ENCODE results near the gene OBP2B.
"Not testable (repeated sequence)": the region's sequence is repeated elsewhere in the genome, so short reads cannot be mapped to it uniquely, and the experiment has no call there.

The OBP2B gene

DNA sequence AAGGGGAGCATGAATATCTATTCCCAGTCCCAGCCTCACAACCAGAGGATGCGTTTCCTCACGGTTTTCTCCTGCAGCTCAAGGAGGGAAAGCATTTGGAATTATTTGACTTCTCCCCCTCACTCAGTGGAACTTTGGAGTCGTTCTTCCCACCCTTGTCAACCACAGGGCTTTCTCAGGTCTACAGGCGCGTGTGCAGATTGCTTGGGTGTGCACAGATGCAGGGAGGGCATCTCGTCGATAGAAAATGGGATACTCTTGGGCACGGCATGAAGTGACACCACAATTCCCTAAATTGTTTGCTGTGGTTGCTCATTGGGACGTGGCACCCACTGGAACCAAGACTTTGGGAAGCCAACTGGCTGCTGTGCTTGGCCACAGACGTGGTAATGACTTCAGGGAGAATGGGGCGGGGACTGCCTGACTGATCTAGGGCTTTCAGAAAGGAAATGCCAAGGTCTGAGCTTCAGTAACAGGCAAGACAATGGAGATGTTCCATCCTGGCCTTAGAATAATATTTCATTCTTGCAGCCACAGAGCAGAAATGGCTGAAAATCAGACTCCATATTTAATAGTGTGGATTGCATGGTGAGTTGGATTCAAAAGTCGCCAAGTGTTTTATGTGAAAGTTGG, 12.2 kb upstream of the OBP2B start:
- no peak for ATAC-seq

DNA sequence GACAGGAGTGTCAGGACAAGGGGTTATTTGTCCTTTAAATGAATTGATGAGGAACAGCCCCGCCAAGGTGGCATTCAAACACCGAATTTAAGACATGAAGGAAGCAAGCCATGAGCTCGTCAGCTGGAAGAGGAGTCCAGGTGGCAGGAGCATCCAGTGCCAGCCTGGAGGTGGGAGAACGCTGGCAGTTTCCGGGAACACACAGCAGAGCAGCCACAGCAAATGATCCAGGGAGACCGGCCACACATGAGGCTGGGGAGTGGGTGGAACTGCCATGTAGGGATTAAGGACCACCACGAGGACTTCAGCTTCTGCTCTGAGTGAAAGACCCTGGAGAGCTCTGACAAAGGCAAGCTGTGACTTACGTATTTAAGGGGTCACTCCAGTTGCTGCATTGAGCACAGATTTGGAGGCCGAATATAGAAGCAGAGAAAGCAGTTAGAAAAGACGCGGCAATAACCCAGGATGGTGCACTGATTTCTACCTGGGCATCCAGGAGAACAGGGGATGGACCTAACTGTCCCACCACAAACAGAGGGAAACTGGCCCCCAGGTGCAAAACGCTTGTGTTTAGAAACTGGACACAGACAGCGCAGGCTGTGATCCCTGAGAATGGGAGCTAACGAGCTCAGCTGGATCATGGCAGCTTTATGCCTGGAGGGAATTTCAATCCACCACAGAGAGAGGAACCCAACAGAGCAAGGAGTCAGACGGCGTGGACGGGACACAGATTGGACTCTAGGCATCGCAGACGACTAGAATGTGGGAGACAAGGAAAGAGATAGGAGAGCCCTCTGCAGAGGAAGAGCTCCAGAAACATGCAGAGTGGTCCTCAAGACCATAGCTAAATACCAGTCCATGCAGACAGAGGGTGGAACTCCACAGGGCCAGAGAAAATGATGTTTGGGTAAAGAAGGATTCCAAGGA, 9.3 kb upstream of the OBP2B start:
- not testable (repeated sequence) for DNase-seq, ATAC-seq

More for the DNA sequence above, 12.2 kb upstream of the OBP2B start:
- no peak for DNase-seq

DNA sequence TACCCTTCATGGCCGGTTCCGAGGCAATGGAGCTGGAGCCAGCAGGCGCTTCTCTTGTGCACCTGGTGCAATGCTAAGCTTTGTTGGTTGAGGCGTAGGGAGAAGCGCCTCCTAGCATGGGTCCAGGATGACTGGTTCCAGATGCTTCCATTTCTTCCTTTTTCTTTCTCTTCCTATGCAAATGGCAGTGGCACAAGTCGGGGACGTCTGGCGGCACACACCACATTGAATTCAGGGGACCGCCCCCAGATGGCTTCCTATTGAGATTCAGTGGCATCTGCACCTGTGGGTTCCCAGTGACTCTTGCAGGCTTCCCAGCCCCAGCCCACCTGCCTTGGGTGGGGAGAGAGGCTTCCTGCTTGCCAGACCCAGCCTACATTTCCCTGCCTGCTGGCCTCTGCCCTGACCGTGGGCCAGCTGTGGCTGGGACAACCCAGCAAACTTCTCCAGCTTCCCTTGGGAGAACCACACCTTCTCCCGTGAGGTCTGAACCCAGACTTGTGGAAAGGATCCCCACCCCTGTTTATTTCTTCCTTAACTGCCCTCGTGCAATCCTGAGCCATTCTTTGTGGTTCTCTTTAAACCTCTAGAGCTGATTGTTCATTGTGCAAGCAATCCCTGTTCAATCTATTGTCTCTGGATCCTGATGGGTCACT, 8.4 kb upstream of the OBP2B start:
- not testable (repeated sequence) for ATAC-seq, DNase-seq

DNA sequence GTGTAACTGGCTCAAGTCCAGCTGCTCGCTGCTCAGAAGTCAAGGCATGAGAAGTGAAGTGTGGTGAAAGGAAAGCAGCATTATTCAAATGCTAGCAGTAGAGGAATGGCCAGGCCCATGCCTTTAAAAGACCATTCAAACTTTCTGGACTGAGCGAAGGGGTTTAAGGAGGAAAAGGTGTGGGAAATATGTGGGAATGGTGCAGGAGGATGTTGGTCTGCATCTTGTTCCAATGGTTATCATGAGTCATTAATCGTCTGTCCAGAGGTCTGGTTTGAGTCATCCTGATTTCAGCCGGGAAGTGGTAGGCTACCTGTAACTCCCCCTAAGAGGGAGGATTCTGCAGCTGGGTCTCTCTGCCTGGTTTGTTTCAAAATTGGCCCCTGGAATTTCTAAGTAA, 5.2 kb upstream of the OBP2B start:
- ATAC-seq, DNase-seq: not testable (repeated sequence)

DNA sequence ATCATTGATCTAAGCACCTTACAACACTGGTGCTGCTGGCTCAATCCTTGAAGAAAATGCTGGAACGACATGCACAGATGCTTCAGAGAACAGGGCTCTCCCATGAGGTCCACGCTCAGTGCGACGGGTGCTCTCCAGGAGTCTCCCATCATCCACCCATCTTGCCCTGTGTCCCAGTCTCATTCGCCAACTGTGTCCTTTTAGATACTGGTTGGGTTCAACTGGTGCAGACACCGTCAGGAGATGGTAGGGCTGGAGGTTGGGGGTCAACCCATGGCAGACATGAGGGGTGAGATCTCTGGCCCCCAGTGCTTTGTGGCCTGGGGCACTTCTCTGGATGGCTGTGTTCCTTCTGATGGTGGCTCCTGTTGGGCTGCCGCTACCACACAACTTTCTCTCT, 1.6 kb upstream of the OBP2B start:
- DNase-seq, result no peak
- no peak for ATAC-seq

DNA sequence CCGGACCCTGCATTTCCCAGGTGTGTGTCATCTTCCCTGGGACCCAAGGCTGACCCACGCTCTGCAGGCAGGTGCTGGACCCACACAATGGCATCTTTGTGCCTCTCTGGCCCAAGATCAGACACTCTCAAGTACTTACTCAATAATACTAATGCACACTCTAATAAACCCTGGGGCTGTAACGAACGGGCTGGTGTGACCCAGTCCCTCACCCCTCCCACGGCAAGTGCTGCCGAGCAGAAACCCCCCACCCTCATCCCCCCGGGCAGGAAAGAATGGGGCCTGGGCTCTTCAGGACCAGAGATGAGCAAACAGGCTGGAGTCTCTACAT, 1.1 kb upstream of the OBP2B start:
- DNase-seq, result no peak

DNA sequence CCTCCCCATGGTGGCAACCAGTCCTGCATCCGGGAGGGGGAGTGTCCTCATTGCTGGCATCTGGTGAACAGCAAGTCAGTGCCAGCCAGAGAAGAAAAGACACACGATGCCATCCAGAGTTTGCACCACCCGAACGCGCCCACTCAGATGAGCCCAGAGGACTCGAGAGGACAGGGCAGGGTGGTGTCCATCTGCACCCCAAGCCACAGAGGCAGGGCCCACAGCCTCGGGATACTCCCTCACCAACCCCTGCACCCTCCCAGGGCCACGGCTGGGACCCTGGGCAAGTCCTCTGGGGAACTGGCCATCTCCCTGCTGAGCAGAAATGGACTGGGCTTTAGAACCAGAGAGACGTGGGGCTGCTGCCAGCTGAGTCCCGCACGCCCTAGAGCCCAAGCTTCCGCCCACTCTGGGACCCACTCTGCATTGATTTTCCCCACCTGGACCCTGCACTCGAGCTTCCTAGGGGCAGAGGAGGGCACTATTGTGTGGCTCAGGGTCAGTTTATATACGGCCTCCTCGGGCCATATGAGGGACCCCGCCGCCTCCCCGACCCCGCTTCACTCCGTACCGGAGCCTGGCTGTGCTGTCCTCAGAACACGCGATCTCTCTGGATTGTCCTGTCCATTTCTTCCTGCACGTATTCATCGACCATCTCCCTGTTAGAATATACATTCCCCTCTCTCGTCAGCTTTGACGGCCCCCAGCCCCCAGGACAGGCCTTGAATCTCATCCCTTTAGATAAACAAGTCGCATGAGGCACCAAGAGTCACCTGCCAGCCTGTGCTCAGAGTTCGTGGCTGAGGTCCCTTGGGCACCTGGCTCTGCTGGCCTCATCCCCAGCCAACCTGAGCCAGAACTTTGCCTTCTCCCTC, 514 bp upstream of the OBP2B start:
- not testable (repeated sequence) for ATAC-seq, DNase-seq

More for the DNA sequence above, 1.1 kb upstream of the OBP2B start:
- no peak for ATAC-seq

DNA sequence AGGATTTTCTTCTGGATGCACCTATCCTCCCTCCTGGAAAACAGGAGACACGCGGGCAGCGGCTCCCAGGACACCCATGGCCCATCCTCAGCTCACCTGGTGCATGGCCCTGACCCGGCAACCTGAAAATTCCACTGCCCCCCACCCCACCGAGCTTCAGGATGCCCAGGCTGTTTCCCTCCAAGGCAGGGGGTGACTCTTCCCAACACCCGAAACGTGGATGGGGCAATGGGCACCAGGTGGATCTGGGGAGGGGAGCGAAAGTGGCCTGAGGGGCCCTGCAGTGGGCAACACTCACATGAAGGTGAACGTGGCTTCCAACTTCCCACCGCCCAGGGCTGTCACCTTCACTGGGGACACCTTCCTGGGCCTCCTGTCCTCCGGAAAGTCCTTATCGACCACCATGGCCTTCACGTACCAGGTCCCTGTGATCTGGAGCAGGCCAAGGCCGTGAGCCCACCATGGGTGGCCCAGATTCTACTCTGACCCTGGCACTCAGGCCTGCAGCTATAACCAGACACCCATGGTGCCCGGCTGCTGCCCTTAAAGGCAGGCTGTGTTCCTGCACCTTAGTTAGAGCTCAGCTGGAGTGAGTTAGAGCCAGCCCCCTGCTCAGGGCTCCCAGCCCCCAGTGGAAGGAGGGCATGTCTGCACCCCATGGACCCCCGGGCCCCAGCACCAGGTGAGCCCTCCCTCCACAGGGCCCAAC, 725 bp downstream of the OBP2B start:
- ATAC-seq, DNase-seq: not testable (repeated sequence)

DNA sequence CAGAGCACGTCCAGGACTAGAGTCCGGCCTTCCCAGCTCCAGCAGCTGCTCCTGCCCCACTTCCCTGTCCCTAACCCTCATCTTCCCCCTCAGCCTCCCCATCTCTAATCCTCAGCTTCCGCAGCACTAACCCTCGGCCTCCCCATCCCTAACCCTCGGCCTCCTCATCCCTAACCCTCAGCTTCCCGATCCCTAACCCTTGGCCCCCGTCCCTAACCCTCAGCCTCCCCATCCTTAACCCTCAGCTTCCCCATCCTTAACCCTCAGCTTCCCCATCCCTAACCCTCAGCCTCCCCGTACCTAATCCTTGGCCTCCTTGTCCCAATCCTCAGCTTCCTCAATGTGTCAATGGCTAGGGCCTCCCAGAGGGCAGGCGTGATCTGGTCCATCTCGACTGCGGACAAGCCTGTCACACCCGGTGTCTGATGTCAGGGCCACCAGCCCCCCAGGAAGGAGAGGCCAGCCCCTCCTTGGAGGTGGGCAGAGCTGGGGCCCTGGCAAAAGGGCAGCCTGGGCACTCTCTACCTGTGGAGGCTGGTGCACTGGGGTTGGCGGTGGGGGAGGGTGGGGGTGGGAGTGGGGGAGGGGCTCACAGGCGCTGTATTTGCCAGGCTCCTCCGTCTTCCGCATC, 1.4 kb downstream of the OBP2B start:
- DNase-seq (no peak), ATAC-seq (no peak)

DNA sequence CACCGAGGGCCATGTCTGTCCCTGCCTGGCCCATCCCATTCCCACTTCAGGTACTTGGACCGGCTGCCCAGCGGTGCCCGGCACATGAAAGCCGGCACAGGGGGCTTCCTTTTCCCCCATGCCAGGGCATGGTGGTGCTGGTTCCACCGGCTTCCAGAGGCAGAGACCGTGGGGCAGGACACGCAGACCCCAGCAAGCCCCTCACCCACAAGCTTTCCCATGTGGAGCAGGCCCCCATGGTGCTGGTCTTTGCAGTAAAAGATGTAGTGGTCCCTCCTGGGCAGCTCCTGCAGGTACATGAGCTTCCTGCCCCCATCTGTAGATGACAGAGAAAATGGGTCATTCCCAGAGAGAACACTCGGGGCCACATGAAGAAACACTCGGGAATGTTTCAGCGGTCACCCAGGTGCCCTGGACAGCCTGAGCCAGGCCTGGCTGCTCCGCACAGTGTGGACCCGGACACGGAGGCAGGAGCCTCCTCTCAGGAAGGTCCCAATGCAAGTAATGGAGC, 2.0 kb downstream of the OBP2B start:
- no peak for ATAC-seq
- DNase-seq, result no peak

DNA sequence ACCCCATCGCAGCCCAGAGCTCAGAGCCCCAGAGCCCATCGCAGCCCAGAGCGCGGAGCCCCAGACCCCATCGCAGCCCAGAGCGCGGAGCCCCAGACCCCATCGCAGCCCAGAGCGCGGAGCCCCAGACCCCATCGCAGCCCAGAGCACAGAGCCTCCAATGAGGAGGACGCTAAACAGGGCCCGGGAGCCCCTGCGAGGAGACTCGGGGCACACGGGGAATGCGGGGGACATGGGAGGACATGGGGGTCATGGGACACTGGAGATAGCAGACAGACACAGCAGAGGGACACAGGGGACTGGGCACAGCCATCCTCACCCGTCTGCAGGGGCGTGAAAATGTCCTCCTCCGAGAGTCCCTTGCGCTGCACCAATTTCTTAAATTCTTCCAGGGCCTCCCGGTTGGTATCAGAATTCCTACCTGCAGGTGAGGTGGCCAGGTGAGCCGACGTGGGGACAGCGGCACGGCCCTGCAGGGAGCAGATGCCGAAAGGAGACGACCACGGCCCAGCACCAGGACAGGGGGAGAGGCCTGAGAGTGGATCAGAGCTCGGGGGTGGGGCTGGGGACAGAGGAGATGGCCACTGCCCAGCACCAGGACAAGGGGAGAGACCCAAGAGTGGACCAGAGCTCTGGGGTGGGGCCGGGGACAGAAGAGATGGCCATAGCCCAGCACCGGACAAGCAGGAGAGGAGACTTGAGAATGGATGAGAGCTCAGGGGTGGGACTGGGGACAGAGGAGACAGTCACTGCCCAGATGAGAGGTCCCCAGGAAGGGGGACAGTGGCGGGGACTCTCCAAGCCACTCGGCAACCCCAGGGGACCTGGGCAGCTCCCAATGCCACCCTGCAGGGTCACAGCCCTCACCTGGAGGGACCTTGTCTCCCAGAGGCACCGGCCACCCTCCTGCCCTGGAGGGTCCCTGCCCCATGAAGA, 2.8 kb downstream of the OBP2B start:
- ATAC-seq (no peak), DNase-seq (no peak)

DNA sequence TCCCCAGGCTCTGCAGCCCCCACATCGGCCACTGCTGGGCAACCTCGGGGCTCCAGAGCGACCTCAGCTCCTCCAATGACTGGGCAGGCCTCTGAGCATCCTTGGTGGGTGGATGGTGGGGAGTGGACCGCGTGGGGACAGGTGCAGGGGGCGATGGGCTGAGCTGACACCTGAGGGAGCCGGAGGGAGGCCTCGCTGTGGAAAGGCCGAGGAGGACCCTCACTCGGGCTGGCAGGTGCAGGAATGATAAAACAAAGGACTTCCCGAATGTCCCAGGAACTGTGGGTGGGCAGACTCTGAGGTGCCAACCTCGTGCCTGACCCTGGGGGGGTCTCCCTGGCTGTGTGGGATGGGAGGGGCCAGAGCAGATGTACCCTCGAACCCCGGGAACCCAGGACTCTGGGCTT, 3.6 kb downstream of the OBP2B start:
- not testable (repeated sequence) for DNase-seq, ATAC-seq

DNA sequence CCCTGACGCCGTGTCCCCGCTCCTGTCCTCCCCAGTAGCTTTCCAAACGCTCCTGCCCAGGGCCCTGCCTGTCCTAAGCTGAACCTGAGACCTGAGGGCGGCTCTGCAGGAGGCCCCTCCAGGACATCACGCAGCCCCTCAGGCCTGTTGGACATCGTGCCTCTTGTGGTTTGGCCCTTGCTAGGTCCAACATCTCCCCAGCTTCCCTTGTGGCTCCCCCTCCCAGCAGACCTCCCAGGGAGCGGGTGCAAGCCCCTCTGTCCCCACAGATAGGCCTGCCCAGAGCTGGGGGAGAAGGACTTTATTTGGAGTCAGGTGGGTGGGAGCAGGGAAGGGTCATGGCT, 4.1 kb downstream of the OBP2B start:
- ATAC-seq (no peak), DNase-seq (no peak)

DNA sequence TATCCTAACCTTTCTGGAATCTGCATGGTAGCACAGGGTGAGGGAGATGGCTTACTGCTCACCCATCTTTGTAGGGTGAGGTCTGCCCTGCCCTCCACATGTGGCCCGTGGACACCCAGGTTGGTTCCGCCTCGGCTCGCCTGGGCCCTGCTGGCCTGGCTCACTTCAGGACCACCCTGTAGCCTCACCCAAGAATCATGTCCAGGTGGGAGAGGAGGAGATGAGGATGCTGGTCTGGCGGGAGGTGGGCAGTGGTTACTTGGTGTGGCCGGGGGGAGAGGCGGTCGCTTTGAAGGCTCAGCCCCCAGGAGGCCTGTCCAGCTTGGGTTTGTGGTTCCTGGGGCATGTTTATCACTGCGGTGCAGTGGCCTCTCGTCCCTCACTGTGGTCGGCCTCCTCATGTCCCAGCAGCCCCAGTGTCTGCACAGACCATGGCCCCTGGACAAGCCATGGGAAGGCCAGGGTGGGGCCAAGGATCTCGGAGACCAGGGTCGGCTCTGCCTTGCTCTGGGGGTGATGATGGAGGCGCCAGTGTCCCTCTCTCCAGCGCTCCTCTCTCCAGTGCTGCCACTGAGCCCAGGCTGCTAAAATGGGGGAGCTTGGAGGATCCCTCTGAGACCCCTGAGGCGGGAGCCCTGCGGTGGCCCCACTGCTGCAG, 4.6 kb downstream of the OBP2B start:
- DNase-seq (no peak), ATAC-seq (no peak)

DNA sequence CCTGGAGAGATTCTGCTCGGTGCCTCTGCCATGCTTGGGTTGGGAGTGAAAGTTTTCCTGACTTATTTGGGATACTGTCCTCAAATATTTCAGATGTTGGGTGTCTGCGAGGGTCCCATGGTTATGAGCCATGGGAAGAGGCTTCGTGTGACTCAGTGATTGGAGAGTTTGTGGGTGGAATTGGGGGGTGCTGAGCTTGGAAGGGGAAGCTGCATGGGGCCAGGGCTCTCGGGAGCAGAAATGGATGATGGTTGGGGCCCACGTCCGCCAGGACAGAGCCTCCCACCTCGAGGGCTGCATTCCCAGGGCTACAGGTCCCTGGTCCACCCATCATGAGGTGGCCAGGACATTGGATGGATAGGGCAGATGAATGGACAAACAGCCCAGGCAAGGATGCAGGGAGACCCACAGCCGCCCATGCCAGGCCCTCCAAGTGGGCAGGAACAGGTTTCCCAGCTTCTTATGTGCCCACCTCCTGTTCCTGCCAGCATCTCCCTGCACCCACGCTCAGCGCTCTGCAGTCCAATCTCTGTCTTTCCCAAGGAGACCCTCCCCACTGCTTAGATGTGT, 5.5 kb downstream of the OBP2B start:
- ATAC-seq, result no peak
- no peak for DNase-seq

DNA sequence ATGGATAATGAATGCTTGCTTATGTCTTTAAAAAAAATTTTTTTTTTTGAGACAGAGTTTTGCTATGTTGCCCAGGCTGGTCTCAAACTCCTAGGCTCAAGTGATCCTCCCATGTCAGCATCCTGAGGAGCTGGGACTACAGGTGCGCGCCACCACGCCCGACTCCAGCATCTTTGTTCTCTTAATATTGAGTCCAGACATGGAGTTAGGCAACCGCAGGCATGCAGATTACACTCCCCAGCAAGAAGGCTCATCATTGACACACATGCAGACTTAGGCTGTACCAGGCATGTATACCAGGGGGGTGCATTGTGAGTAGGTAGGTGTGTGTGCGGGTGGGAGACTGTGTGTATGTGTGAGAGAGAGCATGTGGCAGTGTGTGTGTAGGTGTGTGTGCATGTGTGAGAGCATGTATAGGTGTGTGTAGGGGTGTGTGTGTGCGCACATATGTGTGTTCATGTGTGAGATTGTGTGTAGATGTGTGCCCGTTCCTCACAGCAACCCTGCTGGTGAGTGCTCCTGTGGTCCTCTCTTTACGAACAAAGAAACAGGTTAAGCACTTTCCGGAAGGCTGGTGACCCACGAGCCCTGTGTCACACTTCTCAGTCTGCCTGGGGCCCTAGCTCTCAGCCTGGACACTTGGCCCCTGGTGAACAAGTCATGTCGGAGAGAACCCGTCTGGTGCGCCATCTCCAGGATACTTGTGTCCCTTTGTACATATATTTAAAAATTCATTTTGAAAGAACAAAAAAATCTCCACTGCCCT, 6.2 kb downstream of the OBP2B start:
- no peak for ATAC-seq
- no peak for DNase-seq

DNA sequence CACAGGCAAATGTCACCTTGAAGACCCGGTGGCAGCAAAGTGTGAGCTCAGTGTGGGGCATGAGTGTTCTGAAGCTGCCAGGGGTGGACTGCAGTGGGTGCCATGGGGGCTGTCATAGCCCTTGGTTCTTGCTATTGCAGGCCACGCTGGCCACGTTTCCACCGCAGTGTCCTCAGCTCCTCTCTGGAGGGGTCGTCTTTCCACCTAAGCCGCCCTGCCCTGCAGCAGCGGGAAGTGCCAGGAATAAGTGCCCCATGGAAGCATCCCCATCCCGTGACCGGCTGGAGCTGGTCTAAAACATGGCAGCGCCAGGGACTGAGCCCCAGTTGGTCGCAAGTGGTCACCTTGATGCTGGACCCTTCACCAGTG, 6.9 kb downstream of the OBP2B start:
- DNase-seq, result no peak
- no peak for ATAC-seq
